NK-92 (cell line): ENCODE measurements around the gene RCHY1.
"Not testable (repeated sequence)": the region's sequence is repeated elsewhere in the genome, so short reads cannot be mapped to it uniquely, and the experiment has no call there.

Source experiments
- DNase-seq: peaks from one replicate; lab custom pipeline; 2025; ENCODE audit not compliant: unreplicated experiment; lab: John Stamatoyannopoulos, UW

RCHY1 gene

GRCh38 chr4:75519452-75519851, 5.2 kb upstream of the RCHY1 start:
- DNase-seq: not testable (repeated sequence)

- no peak for DNase-seq
Measured at GRCh38 chr4:75516144-75516543, 1.9 kb upstream of the RCHY1 start.

GRCh38 chr4:75514949-75515612, 878 bp upstream of the RCHY1 start:
- no peak for DNase-seq

- no peak for DNase-seq
Measured at GRCh38 chr4:75513526-75514130, 575 bp downstream of the RCHY1 start.

- no peak for DNase-seq
Measured at GRCh38 chr4:75512386-75513211, 1.6 kb downstream of the RCHY1 start.

GRCh38 chr4:75511841-75512240, 2.4 kb downstream of the RCHY1 start:
- DNase-seq: no peak

GRCh38 chr4:75509592-75509991, 4.6 kb downstream of the RCHY1 start:
- not testable (repeated sequence) for DNase-seq

- no peak for DNase-seq
Measured at GRCh38 chr4:75505630-75506029, 8.6 kb downstream of the RCHY1 start.

- no peak for DNase-seq
Measured at GRCh38 chr4:75502671-75503070, 11.5 kb downstream of the RCHY1 start.

- no peak for DNase-seq
Measured at GRCh38 chr4:75499900-75500299, 14.3 kb downstream of the RCHY1 start.

- no peak for DNase-seq
Measured at GRCh38 chr4:75498041-75498440, 16.2 kb downstream of the RCHY1 start.

- no peak for DNase-seq
Measured at GRCh38 chr4:75497133-75497532, 17.1 kb downstream of the RCHY1 start.

- no peak for DNase-seq
Measured at GRCh38 chr4:75496406-75496805, 17.8 kb downstream of the RCHY1 start.

- no peak for DNase-seq
Measured at GRCh38 chr4:75495476-75495875, 18.7 kb downstream of the RCHY1 start.

GRCh38 chr4:75494563-75494962, 19.6 kb downstream of the RCHY1 start:
- DNase-seq: no peak

- no peak for DNase-seq
Measured at GRCh38 chr4:75490155-75490554, 24.0 kb downstream of the RCHY1 start.

GRCh38 chr4:75484190-75484589, 30.0 kb downstream of the RCHY1 start:
- DNase-seq: no peak

- DNase-seq: no peak
Measured at GRCh38 chr4:75477201-75477600, 37.0 kb downstream of the RCHY1 start.

- no peak for DNase-seq
Measured at GRCh38 chr4:75470738-75471137, 43.5 kb downstream of the RCHY1 start.

GRCh38 chr4:75469896-75470295, 44.3 kb downstream of the RCHY1 start:
- DNase-seq: no peak

- no peak for DNase-seq
Measured at GRCh38 chr4:75457365-75457764, 56.8 kb downstream of the RCHY1 start.

GRCh38 chr4:75434105-75434504, 80.1 kb downstream of the RCHY1 start:
- no peak for DNase-seq
